RPMI8226 (cell line): ENCODE results near the gene HS3ST5.
"Not testable (repeated sequence)": the region's sequence is repeated elsewhere in the genome, so short reads cannot be mapped to it uniquely, and the experiment has no call there.

Source experiments
- DNase-seq: peaks from one replicate; pipeline ENCODE4 v3.0.0-alpha.2; 2015

Gene HS3ST5

DNA sequence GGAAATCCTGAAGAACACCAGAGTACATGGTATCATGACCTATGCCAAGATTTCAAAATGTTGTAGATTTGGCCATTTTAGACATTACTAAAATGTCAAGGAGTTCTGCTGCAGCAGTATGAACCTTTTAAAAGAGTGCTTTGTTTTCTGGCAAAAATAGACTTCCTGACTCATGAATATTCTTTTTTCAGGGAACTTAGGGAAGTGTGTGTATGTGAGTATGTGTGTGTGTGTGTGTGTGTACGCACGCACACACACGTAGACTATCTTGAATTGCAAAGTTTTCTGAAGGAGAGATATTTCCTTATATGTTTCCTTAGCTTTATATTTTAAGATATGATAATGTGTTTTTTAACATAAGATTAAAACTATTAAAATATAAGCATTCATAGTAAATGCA is 161.2 kb downstream of the HS3ST5 start:
- no peak for DNase-seq

DNA sequence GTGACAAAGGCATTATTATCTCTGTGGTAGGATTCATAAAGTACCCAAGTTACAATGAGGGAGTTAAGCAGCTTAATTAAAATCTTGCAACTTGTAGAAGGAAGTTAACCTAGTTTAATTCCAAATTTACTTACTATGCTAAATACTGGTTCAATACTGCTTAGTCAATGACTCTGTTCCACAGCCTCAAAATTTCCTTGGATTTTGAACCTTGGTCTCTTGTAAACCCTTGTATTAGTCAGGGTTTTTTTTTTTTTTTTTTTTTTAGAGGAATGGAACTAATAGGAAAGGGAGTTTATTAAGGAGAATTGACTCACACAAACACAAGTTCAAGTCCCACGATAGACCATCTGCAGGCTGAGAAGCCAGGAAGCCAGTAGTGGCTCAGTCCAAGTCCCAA is 163.4 kb downstream of the HS3ST5 start:
- DNase-seq: no peak

DNA sequence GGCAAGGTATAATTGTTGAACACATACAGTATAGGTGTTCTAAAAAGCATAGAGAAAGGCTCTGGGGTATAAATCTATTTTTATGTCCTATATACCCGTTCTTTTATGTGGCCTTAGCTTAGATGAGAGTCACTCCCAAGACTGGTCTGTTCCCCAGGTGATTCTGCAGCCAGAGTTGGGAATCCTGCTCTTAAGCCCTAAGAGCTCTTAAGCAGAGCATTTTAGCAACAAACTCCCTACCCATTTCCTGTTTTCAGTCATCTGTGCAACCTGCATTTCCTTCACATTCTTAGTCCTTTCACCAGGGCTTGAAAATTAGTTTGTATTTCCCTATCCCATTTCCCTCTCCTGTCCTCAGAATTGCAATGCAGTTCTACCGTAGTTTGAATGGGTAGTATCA is 166.1 kb downstream of the HS3ST5 start:
- DNase-seq: no peak

DNA sequence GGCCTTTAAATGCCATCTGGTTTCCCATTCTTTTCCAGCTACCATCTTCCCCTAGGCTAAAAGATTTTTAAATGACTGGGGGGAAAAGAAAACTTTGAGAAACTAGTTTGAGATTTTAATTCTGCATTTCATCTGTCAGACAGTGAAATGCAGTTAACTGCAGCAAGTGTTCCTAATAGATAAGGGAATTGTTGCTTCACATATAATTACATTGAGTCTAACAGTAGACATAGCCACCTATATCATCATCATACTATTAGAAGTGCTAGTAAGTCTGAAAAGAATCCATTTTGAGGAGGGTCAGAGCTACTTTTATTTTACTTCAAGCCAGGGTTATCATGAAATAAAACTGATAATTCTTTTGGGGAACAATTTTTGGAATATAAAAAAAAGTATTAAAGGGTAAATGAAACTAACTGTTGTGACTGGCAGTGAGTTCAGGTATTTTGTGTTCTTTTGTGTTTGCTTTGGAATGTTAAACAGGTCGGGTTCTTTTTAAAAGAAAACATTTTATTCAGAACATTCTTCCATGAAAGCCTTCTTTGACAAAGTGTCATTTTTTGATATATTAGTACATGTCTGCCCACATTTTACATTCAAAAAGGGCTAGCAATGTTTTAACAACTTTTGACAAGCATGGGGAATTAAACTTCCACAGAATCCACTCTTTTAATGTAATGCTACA is 170.1 kb downstream of the HS3ST5 start:
- no peak for DNase-seq

DNA sequence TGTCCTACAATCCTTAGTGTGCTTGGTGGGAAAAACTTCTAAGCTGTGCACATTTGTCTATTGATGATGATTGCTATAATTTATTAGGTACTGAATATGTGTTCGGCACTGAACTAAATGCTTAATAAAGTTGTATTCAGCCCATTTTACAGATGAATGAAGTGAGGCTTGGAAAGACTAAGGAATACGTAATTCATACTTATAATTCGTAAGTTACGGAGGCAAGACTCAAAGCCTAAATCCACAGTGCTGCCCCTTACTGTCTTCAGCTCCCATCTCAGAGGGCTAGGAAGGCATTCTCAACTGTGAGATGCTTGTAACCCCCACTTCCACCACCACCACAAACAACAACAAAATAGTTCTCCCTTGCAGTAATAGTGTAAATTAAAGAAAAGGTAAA is 171.3 kb downstream of the HS3ST5 start:
- DNase-seq: no peak

DNA sequence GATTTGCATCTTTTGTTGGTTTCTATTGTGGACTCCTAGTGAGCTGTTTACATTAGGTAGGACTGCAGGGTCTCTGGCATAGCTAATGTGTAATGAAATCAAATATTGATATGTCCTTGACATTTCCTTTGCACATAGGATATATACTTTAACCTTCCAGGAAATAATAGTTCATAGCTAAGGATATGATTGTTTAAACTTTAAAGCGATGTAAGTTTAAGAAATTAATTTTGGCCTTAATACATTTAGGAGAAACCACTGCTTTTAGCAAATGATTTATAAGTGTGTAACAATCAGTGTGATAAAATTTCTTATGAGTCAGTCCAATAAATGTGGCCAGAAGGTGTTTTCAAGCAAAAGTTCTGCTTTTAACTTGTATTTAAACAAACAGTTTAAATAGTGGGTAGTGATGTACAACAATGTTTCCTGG is 171.8 kb downstream of the HS3ST5 start:
- DNase-seq: no peak

DNA sequence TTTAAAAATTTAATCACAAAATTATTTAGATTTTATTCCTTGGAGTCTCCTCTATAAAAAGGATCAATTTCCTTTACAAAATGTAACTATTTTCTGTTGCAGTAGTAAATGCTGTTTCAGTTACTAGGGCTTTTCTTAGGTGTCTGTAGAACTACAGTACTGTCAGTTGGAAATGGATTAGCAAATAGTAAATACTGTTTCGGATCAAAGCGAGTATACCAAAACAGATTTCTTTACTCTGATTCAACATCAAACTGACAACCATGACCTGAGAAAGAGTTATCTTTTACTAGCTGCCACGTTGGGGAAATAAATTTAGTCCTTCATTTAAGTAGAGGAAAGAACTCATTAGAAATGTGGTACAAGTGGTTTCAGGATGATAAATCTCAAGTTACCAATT is 172.5 kb downstream of the HS3ST5 start:
- no peak for DNase-seq

DNA sequence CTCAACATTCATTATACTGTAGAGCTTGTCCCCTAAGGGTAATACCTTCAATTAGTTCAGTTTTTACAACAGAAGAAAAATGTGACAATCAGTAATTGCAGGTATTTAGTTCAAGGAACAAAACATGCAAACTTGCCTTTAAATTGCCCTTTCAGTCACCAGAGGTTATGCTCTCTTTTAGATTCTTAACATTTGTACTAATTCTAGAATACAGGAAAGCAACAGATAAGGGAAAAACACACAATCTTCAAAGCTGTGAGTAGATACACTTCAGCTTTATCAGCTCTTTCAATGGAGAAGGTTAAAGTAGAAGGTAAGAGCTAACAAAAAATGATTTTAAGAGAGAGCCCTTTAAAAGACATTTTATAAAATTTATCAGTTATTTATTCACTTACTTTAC is 173.1 kb downstream of the HS3ST5 start:
- DNase-seq: no peak

DNA sequence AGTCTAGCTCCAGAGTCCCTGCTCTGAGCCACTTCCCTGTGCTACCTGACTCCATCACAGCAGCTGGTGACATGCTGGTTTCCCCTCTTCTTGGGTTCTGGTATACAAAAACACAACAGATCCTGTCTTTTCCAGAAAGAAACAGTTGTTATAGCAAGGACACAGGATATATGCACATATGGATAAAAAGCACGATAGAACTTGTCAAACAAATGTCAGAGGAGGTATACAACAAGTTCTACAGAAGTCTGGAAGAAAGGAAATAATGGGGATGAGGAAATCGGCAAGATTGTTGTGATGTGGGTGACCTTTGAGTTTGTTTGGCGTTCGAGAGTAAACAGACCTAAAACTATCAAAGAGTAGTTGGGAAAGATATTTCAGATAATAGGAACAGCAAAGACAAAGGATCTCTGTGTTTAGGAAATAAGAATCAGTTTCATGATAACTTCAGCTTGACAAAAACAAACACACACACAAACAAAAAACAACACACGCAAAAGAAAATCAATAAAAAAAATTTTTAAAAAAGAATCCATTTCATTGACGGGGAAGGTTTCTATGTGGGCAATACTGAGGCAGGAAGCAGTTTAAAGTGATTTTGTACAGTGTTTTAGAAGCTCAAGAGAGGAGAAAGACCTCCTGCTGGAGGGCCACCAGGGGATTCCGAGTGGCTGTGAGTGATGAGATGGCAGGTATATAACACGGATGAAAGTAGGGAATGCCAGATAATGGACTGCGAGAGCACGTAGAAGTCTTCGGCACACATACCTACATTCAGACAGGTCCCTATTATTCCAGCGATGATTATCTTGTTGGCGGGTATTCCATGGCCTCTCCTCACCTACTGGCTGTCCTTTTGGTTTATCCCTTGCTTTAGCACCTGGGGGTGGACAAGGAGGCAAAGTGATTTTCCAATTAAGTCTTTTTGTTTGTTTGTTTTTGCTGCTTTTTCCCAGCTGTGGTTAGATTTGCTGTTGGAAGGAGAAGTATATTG is 174.9 kb downstream of the HS3ST5 start:
- no peak for DNase-seq

DNA sequence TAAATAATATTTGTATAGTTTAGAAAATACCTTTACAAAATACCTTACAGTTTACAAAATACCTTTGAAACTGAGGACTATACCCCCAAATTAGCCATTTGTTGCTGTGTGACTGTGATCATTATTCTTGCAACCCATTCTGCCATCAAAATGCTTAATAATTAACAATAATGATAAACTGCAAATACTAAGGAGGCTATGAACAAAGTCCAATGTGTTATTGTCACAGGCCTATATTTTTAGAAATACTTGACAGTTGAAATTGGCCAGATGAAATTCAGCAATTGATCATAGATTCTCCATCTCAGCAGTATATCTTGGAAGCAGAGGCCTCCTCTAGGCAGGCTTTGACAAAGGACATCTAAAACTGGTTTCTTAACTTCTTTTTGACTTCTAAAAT is 178.6 kb downstream of the HS3ST5 start:
- DNase-seq: no peak

DNA sequence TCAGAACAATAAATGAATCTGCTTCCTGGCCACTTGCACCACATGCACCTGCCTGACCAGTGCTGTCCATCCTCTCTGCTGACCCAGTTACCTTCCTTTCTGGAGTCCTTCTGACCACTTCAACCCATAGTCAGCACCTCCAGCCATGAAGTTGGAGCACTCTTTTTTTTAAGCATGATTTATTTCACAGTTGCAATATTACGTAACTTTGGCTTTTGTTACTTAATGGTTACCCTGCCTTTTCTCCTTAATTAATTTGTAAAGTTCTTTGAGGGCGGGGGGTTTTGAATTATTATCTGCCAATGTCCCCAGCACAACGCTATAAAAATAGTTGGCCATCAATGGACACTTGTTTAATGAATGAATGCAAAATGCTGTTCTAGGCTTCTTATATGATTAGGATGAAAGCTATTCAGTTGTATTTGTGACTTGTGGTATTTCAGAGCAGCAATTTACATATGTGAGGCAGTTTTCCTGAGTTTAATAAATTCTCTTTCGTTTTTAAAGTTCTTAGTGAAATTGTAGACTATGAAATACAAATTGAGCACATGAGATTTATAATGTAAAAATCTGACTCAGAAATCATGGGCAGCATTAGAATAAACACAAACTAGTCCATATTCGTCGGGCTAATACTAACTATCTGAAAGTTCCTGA is 180.0 kb downstream of the HS3ST5 start:
- no peak for DNase-seq

DNA sequence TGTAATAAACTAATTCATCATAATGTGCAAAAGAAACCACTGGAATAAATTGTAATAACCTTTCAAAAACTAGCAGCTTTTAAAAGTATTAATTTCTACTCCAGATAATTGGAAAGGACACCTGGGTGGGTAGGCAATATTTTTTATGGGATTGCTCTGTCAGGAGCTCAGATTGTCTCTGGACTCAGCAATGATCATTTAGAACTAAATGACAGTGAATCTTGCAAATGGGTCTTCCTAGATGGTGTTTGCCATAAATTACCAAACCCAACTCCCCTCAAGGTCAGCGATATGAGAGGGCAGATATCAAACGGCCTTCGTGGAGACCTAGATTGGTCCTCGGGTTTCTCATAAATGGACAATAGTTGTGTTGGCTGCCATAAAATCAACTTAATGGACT is 181.9 kb downstream of the HS3ST5 start:
- DNase-seq: no peak

DNA sequence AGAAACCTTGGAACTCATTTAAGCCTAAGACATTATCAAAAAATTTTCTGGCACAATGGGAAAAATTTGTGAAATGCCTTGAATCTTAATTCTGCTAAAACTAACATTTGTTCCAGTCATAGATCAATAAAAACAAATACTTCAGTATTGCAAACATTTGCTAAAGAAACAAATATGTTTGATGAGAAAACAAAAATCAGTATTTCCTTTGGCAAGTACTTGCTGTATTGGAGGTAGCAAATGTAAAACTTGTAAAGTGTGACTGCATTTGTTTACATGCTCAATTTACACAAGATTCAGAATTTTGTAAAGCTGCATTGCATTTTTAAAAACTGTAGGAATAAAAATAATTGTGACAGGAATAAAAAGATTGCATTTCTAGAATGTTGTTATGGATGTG is 183.1 kb downstream of the HS3ST5 start:
- DNase-seq: no peak

DNA sequence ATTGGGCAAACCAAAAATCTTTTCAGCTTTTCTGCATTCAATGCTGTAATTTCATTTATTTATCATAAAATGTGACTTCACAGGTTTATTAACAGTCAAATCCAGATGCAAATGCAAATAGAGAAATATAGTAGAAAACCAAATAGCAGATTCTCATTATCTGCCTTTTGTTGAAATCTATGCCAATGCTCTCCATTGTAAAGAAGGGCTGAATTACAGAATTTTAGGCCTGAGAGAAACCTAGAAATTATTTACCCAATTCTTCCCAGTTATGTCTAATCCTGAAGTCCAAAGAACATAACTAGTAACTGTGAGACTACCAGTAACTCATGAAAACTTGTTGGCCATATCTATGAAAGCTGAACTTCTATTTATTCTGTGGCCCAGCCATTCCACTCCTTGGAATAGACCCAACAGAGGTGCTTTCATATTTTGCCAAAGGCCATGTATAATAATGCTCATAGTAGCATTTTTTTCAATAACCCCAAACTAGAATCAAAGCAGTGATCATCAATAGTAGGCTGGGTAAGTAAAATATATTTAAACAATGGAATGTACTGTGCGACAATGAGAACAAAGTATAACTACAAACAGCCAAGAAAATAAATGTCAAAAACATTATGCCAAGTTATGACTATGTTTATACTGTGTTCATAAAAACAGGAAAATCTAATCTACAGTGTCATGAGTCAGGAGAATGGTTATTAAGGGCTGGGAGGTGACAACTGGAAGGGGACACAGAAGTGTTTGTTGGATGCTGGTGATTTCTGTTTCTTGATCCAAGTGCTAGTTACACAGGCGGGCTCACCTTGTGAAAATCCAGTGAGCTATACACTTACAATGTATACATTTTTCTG is 183.8 kb downstream of the HS3ST5 start:
- DNase-seq: no peak

DNA sequence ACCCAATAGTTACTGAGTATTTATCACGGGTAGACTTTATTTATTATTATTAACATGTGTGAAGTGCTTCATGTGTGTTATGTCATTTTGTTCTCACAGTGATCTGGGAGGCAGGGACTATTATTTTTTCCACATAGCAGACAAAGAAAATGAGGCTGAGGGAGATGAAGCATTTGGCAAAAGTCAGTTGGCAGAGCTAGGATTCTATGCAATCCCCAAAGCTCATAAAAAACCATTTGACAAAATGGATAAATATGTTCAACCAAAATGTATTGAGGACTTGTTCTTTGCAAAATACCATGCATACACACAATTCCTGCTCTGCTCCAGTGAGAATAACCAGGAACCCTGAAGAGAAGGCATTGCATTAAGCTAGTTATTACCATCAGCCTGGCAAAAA is 184.4 kb downstream of the HS3ST5 start:
- DNase-seq: no peak

DNA sequence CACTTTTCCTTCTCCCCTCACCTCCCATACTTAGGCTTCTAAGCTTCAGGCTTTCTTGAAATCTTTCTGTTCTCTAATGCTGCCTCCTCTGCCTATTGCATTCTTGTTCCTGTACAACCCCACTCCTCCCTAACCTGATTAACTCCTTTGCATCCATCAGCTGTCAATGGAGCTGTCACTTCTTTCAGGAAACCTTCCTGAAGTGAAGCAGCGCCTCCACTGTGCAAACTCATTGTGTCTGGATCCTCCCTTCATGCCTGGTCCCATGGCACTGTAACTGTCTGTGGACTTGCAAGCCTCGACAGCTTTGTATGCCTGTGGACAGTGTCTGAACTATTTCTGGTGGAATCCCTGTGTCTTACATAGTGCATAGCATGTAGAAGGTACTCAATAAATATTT is 185.0 kb downstream of the HS3ST5 start:
- DNase-seq: no peak

DNA sequence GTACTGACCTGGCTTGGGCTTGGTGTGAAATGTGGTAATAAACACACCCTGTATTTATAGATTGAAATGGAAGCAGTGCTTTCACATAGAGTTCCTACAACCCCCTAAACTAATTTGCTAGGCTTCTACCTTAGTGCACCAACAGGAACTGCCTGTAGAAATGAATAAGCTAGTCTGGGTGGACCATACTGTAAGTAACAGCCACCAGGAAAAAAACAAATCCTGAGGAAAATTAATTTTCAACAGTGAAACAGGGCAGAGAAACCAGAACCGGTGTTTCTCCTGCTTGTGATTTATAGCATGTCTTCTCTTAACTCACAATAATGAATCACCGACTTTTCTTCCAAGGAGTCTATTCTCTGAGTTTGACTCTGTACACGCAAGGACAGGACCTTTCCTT is 187.1 kb downstream of the HS3ST5 start:
- DNase-seq: no peak

DNA sequence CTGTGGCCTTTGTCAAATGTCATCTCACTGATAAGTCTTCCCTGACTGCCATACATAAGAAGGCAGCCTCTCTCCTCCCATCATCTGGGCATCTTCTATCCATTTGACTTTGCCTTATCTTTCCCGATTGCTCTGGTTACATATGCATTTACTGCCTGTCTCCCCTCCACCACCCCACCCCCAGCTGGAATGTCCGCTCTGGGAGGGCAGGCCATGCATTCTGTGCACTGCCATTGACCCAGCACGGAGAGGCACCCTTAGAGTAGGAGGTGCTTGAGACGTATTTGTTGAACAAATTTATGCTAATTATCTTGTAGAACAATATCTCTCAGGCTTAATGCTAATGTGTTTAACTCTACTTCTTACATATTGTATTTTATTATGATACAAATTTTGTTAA is 188.0 kb downstream of the HS3ST5 start:
- DNase-seq: no peak

DNA sequence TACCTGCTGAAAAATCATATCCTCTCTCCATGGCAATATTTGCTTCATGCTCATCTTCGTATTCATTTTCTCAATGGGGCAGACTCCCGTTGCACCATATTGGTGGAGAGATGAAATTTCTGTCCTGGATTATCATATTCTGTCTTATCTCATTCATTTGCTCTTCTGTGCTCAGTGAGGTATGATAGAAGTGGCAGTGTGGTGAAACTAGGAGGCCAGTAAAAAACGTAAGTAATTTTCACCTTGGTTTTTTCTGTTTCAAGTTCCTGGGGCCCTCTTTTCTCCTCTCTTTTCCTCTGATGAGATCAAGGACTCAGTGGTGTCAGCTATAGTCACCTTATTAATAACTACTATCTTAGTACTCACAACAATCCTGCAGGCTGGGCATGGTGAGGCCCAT is 189.4 kb downstream of the HS3ST5 start:
- DNase-seq: no peak

DNA sequence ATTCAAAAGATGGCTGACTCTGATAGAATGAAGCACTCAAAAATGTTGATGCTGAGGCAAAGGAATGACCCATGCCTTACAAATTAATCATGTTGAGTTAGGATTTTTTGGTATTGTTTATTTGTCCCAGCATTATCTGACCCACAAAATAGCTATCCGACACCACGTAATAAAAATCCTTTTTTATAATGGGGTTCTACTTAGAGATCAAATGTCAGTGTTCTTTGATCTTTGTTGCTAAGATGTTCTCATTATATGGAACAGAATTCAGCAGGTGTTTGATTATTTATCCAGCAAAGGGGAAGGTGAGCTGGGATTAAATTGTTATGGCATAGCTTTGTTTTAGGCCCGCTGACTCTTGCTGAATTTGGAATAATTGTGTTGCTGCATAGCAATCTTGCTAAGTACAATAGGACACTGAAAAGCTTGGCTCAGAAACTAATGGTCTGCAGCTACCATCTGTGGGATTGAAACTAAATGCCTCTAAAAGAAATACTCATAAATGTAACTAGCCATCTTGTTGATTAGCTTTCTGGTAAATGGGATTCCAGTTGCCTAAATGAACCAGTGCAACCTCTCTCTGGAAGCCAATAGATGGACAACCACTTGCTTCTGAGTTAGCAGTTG is 191.6 kb downstream of the HS3ST5 start:
- DNase-seq: no peak

DNA sequence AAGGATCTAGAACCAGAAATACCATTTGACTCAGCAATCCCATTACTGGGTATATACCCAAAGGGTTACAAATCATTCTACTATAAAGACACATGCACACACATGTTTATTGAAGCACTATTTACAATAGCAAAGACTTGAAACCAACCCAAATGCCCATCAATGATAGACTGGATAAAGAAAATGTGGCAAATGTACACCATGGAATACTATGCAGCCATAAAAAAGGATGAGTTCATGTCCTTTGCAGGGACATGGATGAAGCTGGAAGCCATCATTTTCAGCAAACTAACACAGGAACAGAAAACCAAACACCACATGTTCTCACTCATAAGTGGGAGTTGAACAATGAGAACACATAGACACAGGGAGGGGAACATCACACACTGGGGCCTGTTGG is 193.6 kb downstream of the HS3ST5 start:
- DNase-seq: not testable (repeated sequence)
